IPS-NIHi7 (cell line): Measurements from ENCODE around the gene BRINP2.

ENCODE experiments used
- DNase-seq: peaks from one replicate; pipeline ENCODE4 v3.0.0; 2012; ENCODE audit warnings: mixed read lengths; ENCODE audit errors: extremely low spot score

Gene BRINP2

DNA sequence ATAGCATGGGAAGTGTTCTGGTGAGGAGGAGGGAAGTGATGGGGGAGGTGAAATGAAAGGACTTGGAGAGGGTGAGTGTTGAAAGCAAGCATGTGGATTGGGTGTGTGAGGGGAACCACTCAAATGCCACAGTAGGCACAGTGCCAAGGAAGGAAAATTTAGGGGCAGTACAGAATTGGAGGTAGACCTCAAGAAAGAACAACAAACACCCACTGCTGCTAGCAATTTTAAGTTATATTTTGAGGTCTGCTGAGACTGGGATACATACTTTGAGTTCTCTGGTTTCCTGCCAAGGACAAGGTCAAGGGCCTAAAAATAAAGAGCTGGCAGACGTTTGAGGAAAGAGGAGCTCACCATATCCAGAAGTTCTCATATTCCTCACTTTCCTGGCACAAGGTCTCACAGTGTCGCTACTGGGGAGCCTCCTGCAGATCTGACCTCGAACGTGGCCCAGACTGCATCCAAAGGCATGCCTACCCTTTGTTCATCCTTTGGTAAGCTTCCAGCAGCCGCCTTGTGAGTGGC is 104.0 kb downstream of the BRINP2 start:
- no peak for DNase-seq

DNA sequence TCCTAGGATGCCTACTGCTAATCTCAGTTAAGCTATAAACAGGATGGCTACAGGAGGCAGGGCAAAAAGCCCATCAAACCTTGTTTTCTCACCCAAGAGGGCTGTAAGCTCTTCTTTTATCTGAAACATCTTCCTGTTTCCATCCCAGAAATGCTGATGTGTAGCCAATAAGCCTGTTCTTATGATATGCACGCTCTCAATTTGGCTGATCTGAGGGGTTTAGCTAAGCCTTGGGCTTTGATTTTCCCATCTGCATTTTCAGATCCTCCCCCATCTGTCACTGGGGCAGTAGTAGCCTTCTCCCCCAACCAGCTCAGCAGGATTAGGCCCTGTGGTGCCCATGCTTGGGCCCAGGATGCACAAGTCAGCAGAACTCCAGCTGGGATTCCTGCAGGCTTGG is 105.0 kb downstream of the BRINP2 start:
- DNase-seq = no peak

DNA sequence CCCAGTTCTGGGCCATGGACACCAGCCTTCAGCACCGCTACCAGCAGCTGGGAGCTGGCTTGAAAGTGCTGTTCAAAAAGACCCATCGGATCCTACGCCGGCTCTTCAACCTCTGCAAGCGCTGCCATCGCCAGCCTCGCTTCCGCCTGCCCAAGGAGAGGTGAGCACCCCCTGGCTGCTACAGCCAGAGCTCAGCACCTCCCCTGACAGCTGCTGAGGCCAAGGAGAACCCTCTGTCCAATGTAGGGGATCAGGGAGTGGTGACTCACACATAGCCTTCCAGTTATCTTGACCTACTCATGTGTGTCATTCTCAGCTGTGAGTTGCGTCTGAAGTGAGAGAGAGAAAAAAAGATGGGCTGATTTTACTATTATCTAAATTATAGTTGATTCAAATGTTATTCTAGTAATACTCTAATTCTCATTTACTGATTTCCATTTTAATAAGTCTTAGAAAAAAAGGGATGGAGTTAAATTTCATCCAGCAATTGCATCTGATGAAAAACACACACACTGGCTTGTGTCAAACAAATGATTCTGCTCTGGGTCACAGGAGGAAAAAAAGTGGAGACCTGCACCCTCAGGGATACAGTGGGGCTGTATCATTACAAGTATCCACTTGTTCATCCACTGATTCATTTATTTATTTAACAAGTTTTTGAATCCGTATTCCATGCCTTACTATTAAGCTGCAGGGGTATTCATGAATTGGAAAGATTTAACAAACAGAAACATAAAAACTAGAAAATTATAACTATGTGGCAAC is 108.0 kb downstream of the BRINP2 start:
- DNase-seq = no peak

DNA sequence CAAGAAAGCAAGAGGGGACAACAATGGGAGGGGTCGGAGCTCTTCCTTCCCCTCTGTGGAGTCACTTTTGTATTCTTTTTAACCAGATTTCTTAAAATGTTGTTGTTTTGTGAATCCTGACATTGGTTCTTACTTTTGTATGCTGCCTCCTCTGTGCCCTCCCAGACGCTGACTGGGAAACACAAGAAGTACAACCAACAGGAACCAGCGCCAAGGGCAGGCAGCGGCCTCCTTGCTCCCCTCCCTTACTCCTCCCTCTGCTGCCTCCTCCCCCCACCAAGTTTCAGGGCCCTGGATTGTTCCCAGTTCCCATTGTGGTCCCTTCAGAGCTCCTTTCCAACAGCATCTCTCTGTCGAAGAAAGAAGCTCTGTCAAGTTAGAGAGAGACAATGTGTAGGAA is 111.1 kb downstream of the BRINP2 start:
- DNase-seq = no peak

DNA sequence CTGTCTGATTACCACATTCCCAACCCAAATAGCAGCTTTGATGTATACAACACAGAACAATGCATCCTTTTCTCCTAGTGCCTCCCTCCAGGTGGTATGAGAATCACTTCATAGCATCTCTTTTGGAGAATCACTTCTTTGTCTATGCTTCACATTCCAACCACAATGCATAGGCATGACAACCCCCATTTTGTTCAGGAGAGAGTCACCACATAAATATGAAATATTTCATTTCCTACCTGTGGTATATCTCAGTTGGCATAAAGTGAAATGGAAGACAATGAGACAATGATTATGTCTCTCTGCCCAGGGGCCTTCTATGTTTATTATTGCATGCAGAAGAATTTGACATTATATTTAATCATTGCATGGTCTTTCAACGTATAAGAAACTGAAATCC is 112.2 kb downstream of the BRINP2 start:
- DNase-seq = no peak

DNA sequence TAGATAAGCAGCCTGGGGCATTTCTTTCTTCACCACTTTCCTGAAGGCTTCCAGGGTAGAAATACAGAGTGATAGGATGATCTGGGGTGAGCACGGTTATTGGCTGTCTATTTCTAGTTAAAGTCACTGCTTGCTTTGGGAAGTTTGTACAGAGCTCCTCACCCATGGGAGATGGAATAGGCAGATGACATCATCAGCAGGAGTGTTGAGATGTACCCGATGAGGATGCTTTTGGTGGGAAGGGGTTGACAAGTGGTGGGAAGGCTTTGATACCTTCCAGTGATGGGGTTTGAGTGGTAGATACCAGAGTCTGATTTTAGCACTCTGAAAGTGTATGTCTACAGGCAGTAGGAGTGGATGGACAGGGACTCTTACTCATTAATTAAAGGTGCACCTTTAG is 112.6 kb downstream of the BRINP2 start:
- no peak for DNase-seq

DNA sequence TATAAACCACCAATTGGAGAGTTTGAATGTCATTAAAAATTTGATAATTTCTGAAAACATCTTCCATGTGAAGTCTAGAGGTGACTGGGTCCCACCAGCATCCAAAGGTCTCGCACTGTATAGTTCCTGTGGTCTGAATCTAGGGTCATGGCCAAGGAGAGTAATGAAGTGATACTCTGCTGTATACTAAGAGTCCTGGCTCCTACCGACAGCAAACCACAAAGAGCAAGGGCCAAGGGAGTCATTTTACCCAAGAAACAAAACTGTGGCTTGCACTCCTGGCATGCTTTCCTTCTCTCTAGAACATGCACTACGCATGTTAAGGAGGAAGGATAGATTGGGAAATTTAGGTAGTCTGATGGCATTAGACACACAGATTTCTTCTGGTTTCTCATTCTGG is 115.6 kb downstream of the BRINP2 start:
- DNase-seq = no peak

DNA sequence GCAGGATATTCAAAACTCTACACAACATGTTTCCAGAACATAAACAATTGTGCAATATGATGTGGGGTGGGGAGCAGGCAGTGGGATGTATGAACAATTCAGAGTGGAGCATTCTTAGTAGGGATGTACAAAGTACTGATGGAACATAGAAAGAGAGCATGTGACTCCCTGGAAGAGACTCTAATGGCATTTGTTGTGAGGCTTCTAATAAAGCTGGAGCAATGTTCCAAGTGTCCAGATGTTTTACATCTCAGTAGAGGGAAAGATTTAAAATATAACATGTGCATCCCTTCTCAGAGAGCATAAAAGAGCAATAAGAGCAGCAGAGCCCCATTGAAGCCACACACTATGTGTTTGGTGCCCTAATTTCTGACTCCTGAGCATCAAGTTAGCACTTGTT is 116.5 kb downstream of the BRINP2 start:
- DNase-seq = no peak

DNA sequence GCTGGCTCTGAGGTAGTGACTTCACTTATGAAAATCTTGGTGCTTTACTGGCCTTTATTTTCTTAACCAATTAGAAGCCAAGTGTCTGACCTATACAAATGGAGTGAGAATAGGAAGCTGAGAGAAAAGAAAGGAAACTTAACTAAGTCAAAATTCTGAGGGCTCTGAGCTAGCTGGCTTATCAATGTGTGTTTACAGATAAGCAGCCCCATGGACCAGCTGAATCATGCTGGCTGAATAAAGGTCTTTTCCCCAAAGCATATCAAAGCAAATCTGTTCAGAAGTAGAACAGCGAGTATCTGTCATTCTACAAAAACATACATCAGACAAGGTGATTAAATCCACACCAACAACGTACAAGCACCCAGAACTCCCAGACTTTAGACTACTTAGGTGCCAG is 117.2 kb downstream of the BRINP2 start:
- DNase-seq = no peak

DNA sequence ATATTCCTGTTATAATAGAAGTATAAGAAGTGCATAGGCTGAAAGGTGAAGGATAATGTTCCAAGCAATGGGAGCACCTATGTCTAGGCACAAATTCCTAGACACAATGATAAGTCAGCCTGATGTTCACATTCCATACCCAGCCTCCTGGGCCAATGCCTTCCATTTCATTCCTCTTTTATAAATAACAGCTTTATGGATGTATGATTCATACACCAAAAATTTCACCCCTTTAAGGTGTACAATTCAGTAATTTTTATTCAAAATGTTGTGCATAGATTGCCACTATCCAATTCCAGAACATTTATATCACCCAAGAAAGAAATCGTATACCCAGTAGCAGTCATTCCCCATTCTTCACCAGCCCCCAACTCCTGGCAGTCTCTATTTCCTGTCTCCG is 118.8 kb downstream of the BRINP2 start:
- DNase-seq = no peak

DNA sequence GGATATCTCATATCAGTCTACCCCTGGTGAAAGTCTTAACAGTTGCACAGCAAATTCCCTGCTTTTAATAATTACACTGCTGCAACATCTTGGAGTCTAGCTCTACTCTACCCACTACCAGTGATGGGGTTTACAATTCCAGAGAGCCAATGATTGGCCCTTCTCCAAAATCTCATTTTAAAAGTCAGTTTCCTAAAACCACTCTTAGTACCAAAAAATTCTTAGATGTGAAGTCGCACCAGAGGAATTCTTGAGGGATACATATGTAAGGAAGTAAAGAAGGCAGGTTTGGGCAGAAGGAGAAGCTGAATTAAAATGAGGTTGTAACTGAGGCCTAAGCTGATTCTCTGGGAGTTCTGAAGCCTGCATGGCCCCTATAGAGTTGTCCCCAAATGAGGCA is 129.7 kb downstream of the BRINP2 start:
- no peak for DNase-seq

DNA sequence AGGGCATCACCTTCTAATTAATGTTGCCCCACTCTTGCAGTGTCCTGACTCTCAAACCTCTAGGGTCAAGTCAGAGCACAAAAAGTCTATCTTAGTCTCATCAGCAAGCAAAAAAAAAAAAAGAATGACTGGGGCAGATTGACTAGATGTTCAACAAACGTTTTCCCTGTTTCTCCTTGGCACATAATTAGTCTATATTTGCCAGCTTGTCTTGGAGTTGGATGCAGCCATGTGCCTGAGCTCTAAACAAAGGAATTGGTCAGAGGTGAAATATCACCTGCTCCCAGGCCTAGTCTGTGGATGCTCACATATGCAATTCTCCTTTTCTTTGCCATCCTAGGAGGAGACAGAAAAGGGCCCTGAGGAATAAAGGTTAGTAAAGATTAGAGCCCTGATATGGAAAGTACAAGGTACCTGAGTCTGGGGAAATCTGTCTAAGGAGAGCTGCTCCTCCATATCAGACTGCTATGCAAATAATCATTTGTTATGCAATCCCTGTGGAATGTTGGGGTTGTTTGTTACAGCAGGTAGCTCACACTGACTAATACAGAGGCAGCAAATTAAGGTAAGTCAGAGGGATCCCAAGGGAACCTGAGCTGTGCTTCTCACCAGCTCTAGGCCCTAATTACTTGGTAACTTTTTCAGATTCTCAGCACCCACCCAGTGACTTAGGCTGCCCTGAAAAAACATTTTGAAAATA is 130.8 kb downstream of the BRINP2 start:
- no peak for DNase-seq

DNA sequence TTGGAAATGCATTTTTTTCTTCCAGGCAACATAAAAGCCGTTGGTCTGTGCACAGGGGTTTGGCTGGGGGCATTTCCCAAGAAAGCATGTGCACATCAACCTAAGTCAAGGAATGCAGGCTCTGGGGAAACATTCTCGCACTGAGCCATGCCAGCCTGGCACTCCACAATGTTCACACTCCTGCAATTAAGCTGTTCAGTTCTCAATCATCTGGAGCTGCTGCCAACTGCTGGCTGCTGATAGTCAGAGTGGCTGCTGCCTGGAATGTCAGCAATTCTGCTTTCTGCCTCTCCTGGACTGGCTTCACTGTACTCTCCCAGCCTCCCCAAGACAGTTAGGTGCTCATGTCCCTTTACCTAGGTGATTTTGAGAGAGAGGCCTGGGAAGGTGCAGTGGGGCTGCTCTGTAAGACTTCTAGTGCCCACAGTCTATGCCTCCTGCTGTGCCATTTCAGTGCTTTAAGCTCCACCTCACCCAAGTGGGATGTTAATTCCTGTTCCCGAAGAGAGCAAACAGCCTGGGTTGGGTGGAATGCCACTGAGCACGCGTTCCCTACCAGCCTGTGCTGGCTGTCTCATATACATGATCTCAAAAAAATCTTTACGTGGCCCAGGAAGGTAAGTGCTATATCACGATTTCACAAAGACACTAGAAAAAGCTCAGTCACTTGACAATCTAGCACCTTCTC is 131.7 kb downstream of the BRINP2 start:
- no peak for DNase-seq

DNA sequence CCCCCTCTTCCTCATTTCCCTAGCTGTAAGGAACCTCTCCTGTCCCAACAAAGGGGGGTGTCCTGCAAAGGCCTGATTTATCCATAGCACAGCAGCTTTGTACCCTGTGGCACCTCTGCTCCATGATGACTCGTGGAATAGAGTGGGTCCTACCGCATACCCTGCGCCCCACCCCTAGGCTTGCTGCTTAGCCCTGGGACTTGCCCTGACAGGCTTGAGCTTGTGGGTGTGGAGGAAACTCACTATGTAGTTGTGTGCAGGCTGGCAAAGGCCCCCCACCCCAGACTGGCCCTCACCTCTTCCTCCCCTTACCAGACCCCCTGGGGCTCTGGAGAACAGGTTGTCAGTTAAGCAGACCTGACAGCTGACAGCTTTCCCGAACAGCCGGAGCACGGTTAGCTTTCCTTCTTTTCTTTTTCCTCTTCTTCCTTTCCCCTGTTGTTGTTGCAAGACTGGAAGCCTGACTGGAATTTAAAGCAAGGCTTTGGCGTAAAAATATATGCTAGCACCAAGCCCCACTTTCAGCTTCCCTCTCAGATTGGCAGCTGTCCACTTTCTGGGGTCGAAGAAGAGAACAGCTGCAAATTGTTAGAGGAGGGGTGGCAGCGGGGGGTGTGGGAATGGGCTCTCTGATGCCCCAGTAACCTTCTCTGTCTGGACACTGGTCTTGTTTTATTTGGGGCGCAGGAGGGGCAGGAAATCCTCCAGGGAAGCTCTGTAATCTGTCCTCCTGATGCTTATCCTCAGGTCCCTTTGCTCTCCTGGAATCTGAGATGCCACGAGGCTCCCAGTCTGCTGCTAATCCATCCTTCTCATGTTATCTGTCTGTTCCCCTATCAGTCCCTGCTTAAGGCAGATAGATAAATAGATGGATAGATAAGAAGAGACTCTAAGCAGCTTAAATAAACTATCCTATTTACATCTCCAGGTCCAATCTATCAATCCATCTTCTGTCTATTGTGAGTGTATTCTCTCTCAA is 134.6 kb downstream of the BRINP2 start:
- DNase-seq = no peak

DNA sequence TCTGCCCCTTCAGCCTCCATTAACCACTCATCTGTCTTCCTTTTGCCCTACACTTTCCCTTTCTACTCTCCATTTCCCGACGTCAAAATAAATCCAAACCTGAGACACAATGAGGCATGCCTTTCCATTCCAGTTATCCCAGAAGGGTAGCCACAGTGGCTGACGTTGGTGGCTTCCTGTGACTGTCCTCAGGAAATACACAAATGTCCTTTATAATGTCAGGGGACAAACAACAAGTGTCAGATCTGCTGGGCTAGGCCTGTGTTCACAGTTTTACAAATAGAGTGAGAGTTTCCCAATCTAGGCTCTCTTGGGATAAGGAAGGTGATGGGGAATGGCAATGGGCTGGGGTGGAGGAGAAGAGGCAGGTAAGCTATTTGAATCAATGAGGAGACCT is 135.3 kb downstream of the BRINP2 start:
- no peak for DNase-seq

DNA sequence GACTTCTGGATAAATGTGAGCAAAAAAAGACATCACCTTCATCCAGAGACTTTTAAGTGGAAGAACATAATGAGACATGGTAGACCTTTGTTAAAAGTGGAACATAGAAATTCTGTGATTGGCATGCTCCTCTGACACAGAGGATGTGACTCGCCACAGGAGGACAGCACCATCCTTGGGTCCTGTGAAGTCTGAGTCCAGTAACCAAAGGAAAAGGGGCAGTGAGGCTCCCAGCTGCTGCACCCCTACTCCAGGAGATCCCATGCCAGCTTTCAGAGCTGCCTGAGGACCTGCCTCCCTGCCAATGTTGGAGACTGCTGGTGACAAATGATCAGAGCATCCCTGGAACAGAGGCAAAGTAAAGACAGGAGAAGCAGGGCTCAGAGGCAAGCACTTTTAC is 136.2 kb downstream of the BRINP2 start:
- no peak for DNase-seq

DNA sequence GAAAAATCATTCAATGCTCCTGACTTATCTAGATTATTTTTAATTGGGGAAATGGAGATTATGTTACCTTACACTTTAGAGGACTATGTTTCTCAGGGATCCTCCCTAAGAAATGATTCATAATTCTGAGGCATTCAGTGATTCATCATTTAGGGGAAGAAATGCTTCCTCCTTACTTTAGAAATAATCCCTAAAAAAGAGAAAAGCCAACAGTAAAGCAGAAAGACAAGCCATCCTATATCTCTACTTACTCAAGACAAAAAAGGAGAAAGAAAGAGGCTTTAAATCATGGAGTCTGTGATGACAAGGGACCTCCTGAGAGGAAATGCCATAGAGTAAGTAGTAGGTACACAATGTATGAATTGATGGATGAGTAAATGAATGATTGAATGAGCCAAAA is 137.0 kb downstream of the BRINP2 start:
- DNase-seq = no peak

DNA sequence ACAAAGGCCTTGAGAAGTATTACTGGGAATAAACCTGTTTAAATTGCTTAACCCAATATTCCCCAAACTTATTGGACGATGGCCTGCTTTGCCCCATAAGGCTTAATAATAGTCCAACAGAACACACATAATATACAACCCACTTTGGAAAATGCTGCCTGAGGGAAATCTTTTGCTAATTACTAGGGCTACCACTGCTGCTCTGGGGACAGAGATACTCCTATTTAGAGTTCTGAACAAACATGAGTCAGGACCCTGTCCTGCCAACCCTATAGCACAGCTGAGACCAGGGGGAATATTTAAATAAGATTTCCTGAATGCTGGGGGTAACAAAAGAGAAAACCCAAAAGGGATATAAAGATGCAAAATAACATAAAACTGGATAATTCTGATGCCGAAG is 139.1 kb downstream of the BRINP2 start:
- DNase-seq = no peak

DNA sequence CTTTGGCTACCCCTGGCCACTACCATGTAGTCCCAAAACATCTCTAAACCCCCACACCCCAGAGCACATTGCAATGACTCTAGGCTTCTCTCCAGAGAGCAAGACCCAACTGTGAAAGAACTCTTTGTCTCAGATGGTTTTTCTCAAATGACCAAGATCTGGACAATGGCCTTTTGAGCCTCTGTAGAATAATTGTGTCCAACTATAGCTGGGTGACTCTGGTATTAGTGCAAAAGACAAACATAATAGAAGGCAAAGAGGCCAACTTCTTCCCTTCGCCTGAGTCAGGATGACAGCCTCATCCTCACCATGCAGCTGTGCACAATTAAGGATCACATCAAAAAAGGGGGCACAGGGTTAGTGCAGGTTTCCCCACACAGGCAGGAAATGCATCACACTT is 139.6 kb downstream of the BRINP2 start:
- no peak for DNase-seq

DNA sequence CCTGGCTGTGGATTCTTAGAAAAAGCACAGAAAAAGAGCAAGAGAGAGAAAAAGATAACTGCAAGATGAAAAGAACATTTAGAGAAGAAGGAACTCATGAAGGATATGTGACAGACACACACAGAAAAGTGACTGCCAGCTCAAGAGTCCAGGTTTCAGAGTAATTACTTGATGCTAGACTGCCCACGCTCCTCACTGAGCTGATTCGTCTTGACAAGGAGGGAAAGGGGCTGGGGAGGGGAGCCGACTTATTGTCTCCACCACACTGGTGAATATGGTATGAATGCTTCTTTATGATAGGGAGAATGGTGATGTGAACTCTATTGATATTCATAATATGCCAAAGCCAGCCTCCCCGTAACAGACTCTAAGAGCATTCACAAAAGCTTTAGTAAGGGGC is 140.4 kb downstream of the BRINP2 start:
- DNase-seq = no peak

DNA sequence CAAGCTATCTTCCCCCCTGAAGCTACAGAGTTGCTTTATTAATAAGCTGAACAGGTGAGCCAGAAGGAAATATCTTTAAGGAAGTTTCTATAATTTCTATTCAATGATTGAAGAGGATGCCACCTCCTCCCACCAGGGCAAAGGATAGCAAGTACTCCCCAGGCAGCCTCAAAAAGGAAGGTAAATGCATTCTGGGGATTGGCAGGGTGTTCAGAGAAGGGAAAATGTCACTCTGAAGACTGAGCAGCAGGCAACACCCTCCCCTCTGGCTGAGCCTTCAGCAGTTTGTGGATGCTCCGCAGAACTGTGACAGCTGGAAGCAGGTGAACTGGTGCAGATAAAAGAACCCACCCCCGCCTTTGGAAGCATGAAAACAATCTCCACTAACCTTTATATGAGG is 140.8 kb downstream of the BRINP2 start:
- no peak for DNase-seq

DNA sequence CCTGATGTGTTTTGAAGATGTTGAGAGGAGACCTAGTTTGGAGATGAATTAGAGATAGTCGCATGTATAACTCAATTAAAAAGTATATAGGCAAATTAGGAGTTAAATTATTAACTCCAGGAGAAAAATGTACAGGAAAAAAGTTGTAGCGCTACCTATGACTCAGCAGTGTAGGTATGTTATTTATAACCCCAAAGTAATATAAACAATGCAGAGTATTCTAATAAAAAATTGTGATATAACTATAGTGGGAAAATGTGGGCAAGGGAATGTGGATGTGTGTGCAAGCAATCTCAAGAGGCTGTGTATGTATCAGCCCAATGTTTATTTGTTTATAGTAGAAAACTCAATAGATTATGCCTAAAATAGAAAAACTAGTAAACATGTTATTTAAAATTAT is 144.5 kb downstream of the BRINP2 start:
- no peak for DNase-seq
